Transverse colon (tissue), 4 donors: Measurements from ENCODE around the gene PRKCE. TPM values are rescaled to one million over a fixed set of nuclear protein-coding genes. Genes with fewer than 3 reads are reported as not detected.

Experiments used
- DNase-seq: peaks from one replicate; pipeline ENCODE4 v3.0.0-alpha.2; 2019
- H3K27ac ChIP-seq, 4 donors: fragments of 200-600 bp; sonication (generic); 2 replicates each; pipeline ENCODE4 v1.5.1; 2016 to 2018; ENCODE audit warnings: inconsistent platforms in 4 of 4
- H3K27me3 ChIP-seq: fragments of 200-600 bp; sonication (generic); 2 replicates; pipeline ENCODE4 v1.5.1; 2017; ENCODE audit warnings: inconsistent platforms
- H3K36me3 ChIP-seq, 4 donors: fragments of 200-600 bp; sonication (generic); 2 replicates each; pipeline ENCODE4 v1.5.1; 2017 to 2019; ENCODE audit warnings: inconsistent platforms in 4 of 4
- H3K4me1 ChIP-seq, 4 donors: fragments of 200-600 bp; sonication (generic); 2 replicates each; pipeline ENCODE4 v1.5.1; 2017 to 2020; ENCODE audit warnings: inconsistent platforms in 4 of 4
- H3K4me3 ChIP-seq, 4 donors: fragments of 200-600 bp; sonication (generic); 1 replicate in 1 of 4; 2 replicates in 3 of 4; pipeline versions ENCODE4 v1.5.1 to v1.6.1; 2017 to 2019; ENCODE audit warnings: inconsistent platforms in 4 of 4
- H3K9me3 ChIP-seq, 2 donors: fragments of 200-600 bp; sonication (generic); 2 replicates each; pipeline ENCODE4 v1.5.1; 2017 to 2019; ENCODE audit warnings: inconsistent platforms in 2 of 2
- EP300 ChIP-seq: sonication (generic); formaldehyde crosslinking; IDR thresholded peaks from one replicate; pipeline ENCODE4 v1.6.1; 2017; ENCODE audit warnings: antibody characterized with exemption, low read depth
- POLR2A ChIP-seq: fragments of 450-650 bp; IDR thresholded peaks from one replicate; pipeline ENCODE4 v1.6.1; 2016; ENCODE audit warnings: antibody characterized with exemption, mild to moderate bottlenecking, moderate library complexity
- POLR2AphosphoS5 ChIP-seq, 3 donors: sonication (generic); formaldehyde crosslinking; IDR thresholded peaks; one replicate each; pipeline ENCODE4 v1.6.1; 2016; ENCODE audit warnings: antibody characterized with exemption in 3 of 3
- WGBS, 2 donors: methylation state at CpG; one replicate each; pipeline ENCODE4 v1.1.5; 2018; ENCODE audit warnings: low coverage in 1 of 2; 5-methylcytosine and 5-hydroxymethylcytosine counted together
- in situ Hi-C, 4 donors: fragments of 200-750 bp; cut with MboI; loops; one replicate each; pipeline versions ENCODE4 v1.15.0 to v1.15.1; 2017; ENCODE audit warnings: low sequenced_read_pairs in 3 of 4, low pct_ligation_motif_present in 1 of 4, low pct_unique_long_range_greater_than_20kb in 1 of 4
- intact Hi-C: fragments of 100-400 bp; cut with DNase I; formaldehyde crosslinking; loops from one replicate; pipeline ENCODE4 v1.15.1; 2023; ENCODE audit warnings: low total_unique reads
- total RNA-seq, 4 donors: library from RNA; depleted of rRNA; stranded (reverse); fragments of >200 nt; gene quantifications; one replicate each; pipeline ENCODE4 v1.1.0, GENCODE V29; 2016
- TF ChIP-seq, protein P1 (sequence below), 5 experiments: fragments of 200-600 bp in 3 of 5; fragments of 450-650 bp in 2 of 5; sonication (generic) in 3 of 5; IDR thresholded peaks; 1 replicate in 2 of 5; 2 replicates in 3 of 5; pipeline ENCODE4 v1.5.1; 2016 to 2017; ENCODE audit warnings: antibody characterized with exemption in 5 of 5, inconsistent platforms in 3 of 5, mild to moderate bottlenecking in 2 of 5, moderate library complexity in 1 of 5

The PRKCE gene
- total RNA-seq, 4 donors from 2014 or later: 8.6 to 20.6 (median 11.3) TPM

DNA sequence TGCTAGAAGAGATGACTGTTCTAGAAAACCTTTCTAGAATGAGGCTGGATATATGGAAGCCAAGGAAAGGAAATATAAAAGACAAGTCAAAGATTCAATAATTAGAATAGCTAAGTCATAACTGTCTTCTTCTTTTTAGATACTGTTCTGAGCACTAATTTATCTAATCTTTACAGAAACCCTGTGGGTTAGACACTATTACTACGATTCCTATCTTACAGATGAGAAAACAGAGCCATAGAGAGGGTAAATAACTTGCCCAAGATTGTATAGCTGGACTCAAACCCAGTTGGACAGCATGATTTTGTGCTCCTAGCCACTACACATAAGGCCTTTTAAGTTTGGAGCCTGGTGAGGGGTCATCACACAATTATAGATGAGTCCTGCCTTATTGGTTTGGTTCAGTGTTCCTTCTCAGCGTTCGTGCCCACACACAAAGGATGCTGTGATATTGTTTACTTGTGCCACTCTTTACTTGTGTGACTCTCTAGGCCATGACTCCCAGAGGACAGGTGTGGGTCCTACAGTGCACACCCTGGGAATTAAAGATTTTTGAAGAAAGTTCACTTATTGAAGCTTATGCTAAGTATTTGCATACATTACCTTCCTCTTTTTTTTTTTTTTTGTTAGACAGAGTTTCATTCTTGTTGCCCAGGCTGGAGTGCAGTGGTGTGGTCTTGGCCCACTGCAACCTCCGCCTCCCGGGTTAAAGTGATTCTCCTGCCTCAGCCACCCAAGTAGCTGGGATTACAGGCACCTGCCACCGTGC is 153.7 kb downstream of the PRKCE start:
- WGBS, 2 donors: 93 to 100% methylated on average over 1 to 6 of the region's 6 CpGs
- in situ Hi-C loops (no loop called here), intact Hi-C loops (no loop called here)

DNA sequence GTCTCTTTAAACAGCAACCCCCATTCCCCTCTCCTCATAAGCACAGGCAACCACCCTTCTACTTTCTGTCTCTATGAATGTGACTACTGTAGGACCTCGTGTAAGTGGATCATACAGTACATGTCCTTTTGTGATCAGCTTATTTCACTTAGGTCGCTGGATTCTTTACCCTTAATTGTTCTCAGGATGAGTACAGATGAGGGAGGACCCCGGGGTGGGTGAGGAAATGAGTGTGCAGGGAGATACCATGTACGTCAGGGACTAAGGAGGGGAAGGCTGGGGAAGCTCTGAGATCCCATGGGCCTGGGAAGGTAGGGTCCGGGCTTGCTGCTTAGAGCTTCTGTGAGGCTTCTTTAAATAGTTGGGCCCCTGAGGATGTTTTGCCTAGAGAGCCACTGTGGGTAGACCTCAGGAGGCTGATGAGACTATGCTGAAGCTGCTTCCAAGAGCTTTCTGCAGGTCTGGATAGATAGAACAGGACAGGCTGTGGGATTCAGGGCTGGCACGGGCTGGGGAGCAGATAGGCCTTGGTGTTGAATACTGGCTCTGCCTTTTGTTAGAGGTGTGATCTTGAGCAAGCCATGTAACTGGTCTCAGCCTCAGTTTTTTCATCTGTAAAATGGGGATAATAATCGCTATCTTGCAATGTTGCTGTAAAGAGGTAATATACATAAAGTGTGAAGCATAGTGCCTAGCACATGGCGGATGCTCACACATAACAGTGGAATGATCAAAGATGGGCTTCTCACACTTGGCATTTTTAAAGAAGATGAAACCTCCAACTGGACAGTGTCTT is 155.3 kb downstream of the PRKCE start:
- no peak for TF ChIP-seq POLR2A
- no peak for TF ChIP-seq EP300
- no peak for TF ChIP-seq POLR2AphosphoS5 (IDR thresholded peaks at IDR 0.05)
- TF ChIP-seq, protein P1, sequence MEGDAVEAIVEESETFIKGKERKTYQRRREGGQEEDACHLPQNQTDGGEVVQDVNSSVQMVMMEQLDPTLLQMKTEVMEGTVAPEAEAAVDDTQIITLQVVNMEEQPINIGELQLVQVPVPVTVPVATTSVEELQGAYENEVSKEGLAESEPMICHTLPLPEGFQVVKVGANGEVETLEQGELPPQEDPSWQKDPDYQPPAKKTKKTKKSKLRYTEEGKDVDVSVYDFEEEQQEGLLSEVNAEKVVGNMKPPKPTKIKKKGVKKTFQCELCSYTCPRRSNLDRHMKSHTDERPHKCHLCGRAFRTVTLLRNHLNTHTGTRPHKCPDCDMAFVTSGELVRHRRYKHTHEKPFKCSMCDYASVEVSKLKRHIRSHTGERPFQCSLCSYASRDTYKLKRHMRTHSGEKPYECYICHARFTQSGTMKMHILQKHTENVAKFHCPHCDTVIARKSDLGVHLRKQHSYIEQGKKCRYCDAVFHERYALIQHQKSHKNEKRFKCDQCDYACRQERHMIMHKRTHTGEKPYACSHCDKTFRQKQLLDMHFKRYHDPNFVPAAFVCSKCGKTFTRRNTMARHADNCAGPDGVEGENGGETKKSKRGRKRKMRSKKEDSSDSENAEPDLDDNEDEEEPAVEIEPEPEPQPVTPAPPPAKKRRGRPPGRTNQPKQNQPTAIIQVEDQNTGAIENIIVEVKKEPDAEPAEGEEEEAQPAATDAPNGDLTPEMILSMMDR (IDR thresholded peaks at IDR 0.05): no peak

More for the DNA sequence above, 153.7 kb downstream of the PRKCE start:
- Histone ChIP-seq H3K4me1 (no peaks in the 10 kb centered on the region), H3K27ac (no peak overlapping the region), H3K9me3 (no peaks in the 10 kb centered on the region), H3K36me3 (no peaks in the 10 kb centered on the region), H3K4me3 (no peak overlapping the region), H3K27me3 (no peaks in the 10 kb centered on the region)
- no peak for DNase-seq
- TF ChIP-seq, protein P1 (IDR thresholded peaks at IDR 0.05): no peak
- TF ChIP-seq EP300: no peak
- no peak for TF ChIP-seq POLR2A
- TF ChIP-seq POLR2AphosphoS5 (IDR thresholded peaks at IDR 0.05): no peak

DNA sequence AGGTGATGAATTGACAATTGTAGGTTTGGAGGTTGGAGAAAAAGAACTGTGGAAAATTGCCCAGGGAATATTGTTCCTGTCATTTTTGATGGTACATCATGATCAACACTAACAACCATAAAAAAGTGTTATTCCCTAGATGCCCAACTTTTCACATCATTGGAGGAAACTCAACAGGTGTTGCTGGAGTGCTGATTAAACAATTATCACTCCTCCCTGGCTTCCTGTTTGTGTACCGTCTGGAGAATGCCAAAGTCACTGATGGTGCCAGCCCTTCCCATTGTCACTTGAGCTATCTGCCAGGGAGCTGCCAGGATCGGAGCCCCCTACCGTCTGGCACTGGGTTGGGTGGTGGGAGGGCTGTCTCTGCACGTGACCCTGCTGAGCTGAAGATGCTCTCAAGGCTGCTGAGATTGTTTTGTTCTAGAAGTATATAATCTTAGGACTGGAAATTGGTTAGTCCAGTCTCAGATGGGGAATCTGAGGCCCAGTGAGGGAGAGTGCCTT is 156.9 kb downstream of the PRKCE start:
- H3K36me3 ChIP-seq: no peaks in the 10 kb centered on the region
- in situ Hi-C loops: no loop called here
- TF ChIP-seq POLR2AphosphoS5 (IDR thresholded peaks at IDR 0.05): no peak
- TF ChIP-seq, protein P1 (IDR thresholded peaks at IDR 0.05): no peak
- TF ChIP-seq EP300: no peak
- no peak for TF ChIP-seq POLR2A
- H3K4me1 ChIP-seq: peaks cover 0 to 10% (median 4%) of the 10 kb centered on the region in 4 donors
- H3K27me3 ChIP-seq: no peaks in the 10 kb centered on the region
- no peaks in the 10 kb centered on the region for H3K9me3 ChIP-seq
- DNase-seq: no peak
- H3K4me3 ChIP-seq: no peak overlapping the region
- 69% methylated on average over 4 of the region's 4 CpGs; no CpG with 5 or more reads in 1 of the 2 donors for WGBS, 2 donors
- H3K27ac ChIP-seq: no peak overlapping the region
- intact Hi-C loops: no loop called here

More for the DNA sequence above, 155.3 kb downstream of the PRKCE start:
- Histone ChIP-seq H3K36me3 (no peaks in the 10 kb centered on the region), H3K4me1 (no peaks in the 10 kb centered on the region), H3K27me3 (no peaks in the 10 kb centered on the region), H3K4me3 (no peak overlapping the region), H3K9me3 (no peaks in the 10 kb centered on the region), H3K27ac (no peak overlapping the region)
- in situ Hi-C loops: no loop called here
- intact Hi-C loops: no loop called here
- no peak for DNase-seq
- 81 to 100% methylated on average over 2 to 8 of the region's 8 CpGs for WGBS, 2 donors

DNA sequence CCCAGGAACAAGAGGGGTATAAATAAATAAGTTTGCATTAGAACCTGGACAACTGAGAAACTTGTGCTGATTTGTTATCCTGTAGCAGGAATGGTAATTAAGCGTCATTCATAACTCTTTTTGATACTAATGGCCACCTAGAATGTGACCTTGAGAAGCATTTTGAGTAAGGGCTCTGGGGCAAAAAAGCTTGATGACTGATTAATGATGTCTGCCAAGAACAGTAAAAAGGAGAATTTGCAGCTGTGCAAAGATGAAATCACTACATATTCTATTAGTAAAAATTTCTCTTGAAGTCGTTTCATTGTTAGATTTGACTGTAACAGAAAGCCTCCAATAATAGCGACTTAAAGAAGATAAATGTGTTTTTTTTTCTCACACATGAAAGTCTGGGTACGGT is 157.7 kb downstream of the PRKCE start:
- DNase-seq: no peak
- 55% methylated on average over 4 of the region's 4 CpGs; no CpG with 5 or more reads in 1 of the 2 donors for WGBS, 2 donors
- no peaks in the 10 kb centered on the region for H3K36me3 ChIP-seq
- intact Hi-C loops: no loop called here
- no peaks in the 10 kb centered on the region for H3K9me3 ChIP-seq
- peaks cover 0 to 17% (median 8%) of the 10 kb centered on the region in 4 donors for H3K4me1 ChIP-seq
- H3K27me3 ChIP-seq: no peaks in the 10 kb centered on the region
- H3K27ac ChIP-seq: no peak overlapping the region
- H3K4me3 ChIP-seq: no peak overlapping the region
- TF ChIP-seq POLR2A (no peak), POLR2AphosphoS5 (IDR thresholded peaks at IDR 0.05) (no peak)
- in situ Hi-C loops: no loop called here
